Ovary (tissue), 10 donors: ENCODE measurements around the gene GTPBP6. TPM values are rescaled to one million over a fixed set of nuclear protein-coding genes. Genes with fewer than 3 reads are reported as not detected.

ENCODE experiments used
- DNase-seq, 5 donors: peaks; one replicate each; pipeline ENCODE4 v3.0.0-alpha.2; 2019 to 2020
- H3K27ac ChIP-seq, 2 donors: fragments of 200-600 bp; one replicate each; pipeline versions ENCODE4 v1.5.1 to v1.8.0; 2019 to 2022
- H3K27me3 ChIP-seq: fragments of 200-600 bp; one replicate; pipeline ENCODE4 v1.8.0; 2022
- H3K36me3 ChIP-seq: fragments of 200-600 bp; sonication (generic); one replicate; pipeline ENCODE4 v1.5.1; 2019
- H3K4me1 ChIP-seq: one replicate; pipeline ENCODE4 v1.8.1; 2013; ENCODE audit warnings: mild to moderate bottlenecking, moderate library complexity; ENCODE audit not compliant: insufficient read depth
- H3K4me3 ChIP-seq: fragments of 200-600 bp; sonication (generic); one replicate; pipeline ENCODE4 v1.5.1; 2017
- H3K9me3 ChIP-seq, 2 donors: fragments of 200-600 bp in 1 of 2; sonication (generic) in 1 of 2; one replicate each; pipeline versions ENCODE4 v1.5.1 to v1.8.1; 2013 to 2019; ENCODE audit warnings: mild to moderate bottlenecking in 1 of 2, moderate library complexity in 1 of 2
- CTCF ChIP-seq, 3 donors: fragments of 450-650 bp in 2 of 3; fragments of 200-600 bp in 1 of 3; IDR thresholded peaks; one replicate each; pipeline versions ENCODE4 v1.5.1 to v1.8.0; 2016 to 2022; ENCODE audit warnings: antibody characterized with exemption in 3 of 3, mild to moderate bottlenecking in 1 of 3
- EP300 ChIP-seq: sonication (generic); formaldehyde crosslinking; IDR thresholded peaks from one replicate; pipeline ENCODE4 v1.6.1; 2017; ENCODE audit warnings: antibody characterized with exemption
- POLR2A ChIP-seq: fragments of 450-650 bp; IDR thresholded peaks from one replicate; pipeline ENCODE4 v1.6.1; 2017; ENCODE audit warnings: antibody characterized with exemption, mild to moderate bottlenecking, moderate library complexity
- WGBS, 3 donors: extraction: QIAGEN DNeasy Blood & Tissue Kit in 1 of 3; methylation state at CpG; one replicate each; pipeline versions ENCODE4 v1.1.5 to v1.1.7; 2013 to 2017; 5-methylcytosine and 5-hydroxymethylcytosine counted together
- intact Hi-C, 4 donors: fragments of 100-400 bp; cut with DNase I; formaldehyde crosslinking; loops; one replicate each; pipeline versions ENCODE4 v1.11.0 to v1.15.1; 2022 to 2023
- long read RNA-seq, 3 donors: library from polyadenylated mRNA in 2 of 3; unstranded in 2 of 3; transcript quantifications; one replicate each; pipeline ENCODE4 v2.0.0 and lab custom pipeline, GENCODE V29; 2021 to 2026
- polyA plus RNA-seq, 2 donors: library from polyadenylated mRNA; stranded (reverse); fragments of 200-250 nt in 1 of 2; fragments of 350-450 nt in 1 of 2; fragmentation: Illumina TruSeq in 1 of 2; extraction: RNeasy Lipid Tissue Mini Kit (QIAGEN cat#74804) in 1 of 2; gene quantifications; one replicate each; pipeline ENCODE4 v1.2.3, GENCODE V29; 2013 to 2014
- total RNA-seq, 7 donors: library from RNA; depleted of rRNA in 2 of 7; stranded (reverse); fragments of >200 nt in 2 of 7; fragmentation: NEBNext Ultra II Directional in 3 of 7; extraction: Animal tissue kit (Norgen Biotek cat#: 25700) in 3 of 7; gene quantifications; one replicate each; pipeline versions ENCODE4 v1.1.0 to v1.2.4, GENCODE V29; 2016 to 2023
- donor health status: DM: no; HTN: no; CAD: no; lungs with moderate emphysema.
- donor health status: DM: no; HTN: no; CAD: no.
- donor health status: Bipolar disorder and iron deficiency.
- donor health status: DM: yes; HTN: yes; CAD: no.
- donor health status: DM: no; HTN: no; CAD: no.
- donor health status: DM: yes; HTN: yes; CAD: no.

Gene GTPBP6, protein sequence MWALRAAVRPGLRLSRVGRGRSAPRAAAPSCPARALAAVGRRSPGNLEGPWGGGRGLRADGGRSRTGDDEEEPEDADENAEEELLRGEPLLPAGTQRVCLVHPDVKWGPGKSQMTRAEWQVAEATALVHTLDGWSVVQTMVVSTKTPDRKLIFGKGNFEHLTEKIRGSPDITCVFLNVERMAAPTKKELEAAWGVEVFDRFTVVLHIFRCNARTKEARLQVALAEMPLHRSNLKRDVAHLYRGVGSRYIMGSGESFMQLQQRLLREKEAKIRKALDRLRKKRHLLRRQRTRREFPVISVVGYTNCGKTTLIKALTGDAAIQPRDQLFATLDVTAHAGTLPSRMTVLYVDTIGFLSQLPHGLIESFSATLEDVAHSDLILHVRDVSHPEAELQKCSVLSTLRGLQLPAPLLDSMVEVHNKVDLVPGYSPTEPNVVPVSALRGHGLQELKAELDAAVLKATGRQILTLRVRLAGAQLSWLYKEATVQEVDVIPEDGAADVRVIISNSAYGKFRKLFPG
- total RNA-seq (10 to 100 TPM; 29.3 to 69.0 (median 47.8) TPM), polyA plus RNA-seq (10 to 100 TPM in 1 of 2 donors, 1 to 10 TPM in 1; 7.1 to 59.1 TPM)
- long read RNA-seq, donor 1, transcript GTPBP6-201 (10 exons, 1,907 nt) = major isoform, 12 of 54 reads
- long read RNA-seq, donor 1, partial matches to known transcripts = 22 of 54 reads
- long read RNA-seq, donor 1, other reads (novel, unspliced or antisense) = 17 of 54 reads
- long read RNA-seq, donor 2, transcript GTPBP6-201 (10 exons, 1,907 nt) = major isoform, 8 of 8 reads
- long read RNA-seq, donor 2, partial matches to known transcripts = 0 of 8 reads
- long read RNA-seq, donor 2, other reads (novel, unspliced or antisense) = 0 of 8 reads
- long read RNA-seq, donor 3, transcript GTPBP6-201 (10 exons, 1,907 nt) = major isoform, 119 of 185 reads
- long read RNA-seq, donor 3, partial matches to known transcripts = 32 of 185 reads
- long read RNA-seq, donor 3, other reads (novel, unspliced or antisense) = 31 of 185 reads

- no peaks in the 10 kb centered on the region for H3K9me3 ChIP-seq
- peak; percentile 54 for TF ChIP-seq POLR2A
- TF ChIP-seq CTCF (IDR thresholded peaks at IDR 0.05) = no peak
- peak; percentile 99 to 100 (median 100) for DNase-seq
- H3K4me3 ChIP-seq = peak within 1 kb of the TSS; percentile 96
- H3K27ac ChIP-seq = peak within 1 kb of the TSS; percentile 87 to 99
- H3K36me3 ChIP-seq = no peaks in the 10 kb centered on the region
- intact Hi-C loops = loop anchor here in 1 of 4 donors (2.0 kb wide), 2 partner anchors 68 to 1074 kb away; partner anchors contain the start of genes PPP2R3B and SLC25A6
- 0 to 2% (median 0%) methylated on average over 32 to 97 of the region's 97 CpGs for WGBS, 3 donors
- H3K27me3 ChIP-seq = no peaks in the 10 kb centered on the region
- peaks cover 1% of the 10 kb centered on the region for H3K4me1 ChIP-seq
These were observed at the start of gene GTPBP6 for GRCh38 chrX:318739-319578. GTPBP6 (minus strand) TSS chrX:318796; CDS start chrX:318787, 9 bp downstream.

GRCh38 chrX:367866-368265, 49.3 kb upstream of the GTPBP6 start:
- intact Hi-C loops = no loop called here
- WGBS, 3 donors = 85 to 90% (median 88%) methylated on average over 10 to 17 of the region's 17 CpGs
- H3K9me3 ChIP-seq = no peaks in the 10 kb centered on the region
- no peak overlapping the region for H3K4me3 ChIP-seq
- no peaks in the 10 kb centered on the region for H3K27me3 ChIP-seq
- TF ChIP-seq POLR2A = no peak
- no peak for TF ChIP-seq CTCF (IDR thresholded peaks at IDR 0.05)
- TF ChIP-seq EP300 = no peak
- no peak overlapping the region for H3K27ac ChIP-seq
- no peak for DNase-seq
- no peaks in the 10 kb centered on the region for H3K36me3 ChIP-seq
- peaks cover 3% of the 10 kb centered on the region for H3K4me1 ChIP-seq

- Histone ChIP-seq H3K4me3 (no peak overlapping the region), H3K27ac (no peak overlapping the region), H3K36me3 (no peaks in the 10 kb centered on the region), H3K9me3 (no peaks in the 10 kb centered on the region), H3K27me3 (no peaks in the 10 kb centered on the region), H3K4me1 (peaks cover 3% of the 10 kb centered on the region)
- DNase-seq = no peak
- 92 to 95% (median 94%) methylated on average over 16 of the region's 16 CpGs for WGBS, 3 donors
- intact Hi-C loops = no loop called here
- TF ChIP-seq EP300 (no peak), CTCF (IDR thresholded peaks at IDR 0.05) (no peak), POLR2A (no peak)
These were observed 48.8 kb upstream of the GTPBP6 start for GRCh38 chrX:367349-367748.
